IPS DF 19.7 (cell line): ENCODE results near the gene SLC24A3.

ENCODE experiments used
- DNase-seq: peaks from one replicate; pipeline ENCODE4 v3.0.0-alpha.2; 2013; ENCODE audit warnings: low read depth, low spot score

Gene SLC24A3

DNA sequence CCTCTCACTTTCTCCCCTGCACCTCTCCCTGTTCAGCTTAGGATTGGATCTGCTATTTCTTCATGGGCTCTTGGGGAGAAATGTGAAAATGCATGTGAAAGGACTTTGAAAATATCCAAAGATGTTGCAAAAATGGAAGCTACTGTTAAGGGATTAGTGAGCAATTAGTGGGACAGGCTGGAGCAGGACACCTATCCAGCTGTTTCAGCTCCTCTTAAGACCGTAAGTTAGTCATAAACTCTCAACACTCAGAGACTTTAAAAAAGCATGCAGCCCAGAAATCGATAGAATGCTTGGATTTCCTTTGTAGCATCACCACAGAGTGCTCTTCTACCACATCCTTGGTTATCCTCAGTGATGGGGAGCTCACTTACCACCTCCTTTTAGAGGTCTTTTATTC, 88.7 kb downstream of the SLC24A3 start:
- DNase-seq = no peak

- no peak for DNase-seq
Measured at GRCh38 chr20:19301843-19302242, 89.4 kb downstream of the SLC24A3 start.

GRCh38 chr20:19302714-19303113, 90.3 kb downstream of the SLC24A3 start:
- no peak for DNase-seq

DNA sequence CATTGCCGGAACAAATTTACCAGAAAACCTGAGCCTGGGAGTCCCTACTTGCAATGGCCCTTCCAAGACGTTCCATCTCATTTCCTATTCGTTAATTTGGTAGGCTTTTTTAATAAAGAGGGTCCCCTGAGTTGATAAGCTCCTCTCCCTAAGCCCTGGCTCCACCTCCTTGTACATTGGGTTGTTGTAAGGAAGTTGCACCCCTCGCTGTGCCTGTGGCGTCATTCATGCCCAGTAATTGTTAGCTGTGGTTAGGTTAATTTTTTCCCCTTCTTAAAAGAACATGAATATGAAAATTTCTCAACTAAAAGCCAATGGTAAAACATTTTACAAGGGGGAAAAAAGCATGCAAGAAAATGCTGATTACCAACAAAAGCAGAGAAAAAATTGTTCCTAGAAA, 91.9 kb downstream of the SLC24A3 start:
- DNase-seq = no peak

DNA sequence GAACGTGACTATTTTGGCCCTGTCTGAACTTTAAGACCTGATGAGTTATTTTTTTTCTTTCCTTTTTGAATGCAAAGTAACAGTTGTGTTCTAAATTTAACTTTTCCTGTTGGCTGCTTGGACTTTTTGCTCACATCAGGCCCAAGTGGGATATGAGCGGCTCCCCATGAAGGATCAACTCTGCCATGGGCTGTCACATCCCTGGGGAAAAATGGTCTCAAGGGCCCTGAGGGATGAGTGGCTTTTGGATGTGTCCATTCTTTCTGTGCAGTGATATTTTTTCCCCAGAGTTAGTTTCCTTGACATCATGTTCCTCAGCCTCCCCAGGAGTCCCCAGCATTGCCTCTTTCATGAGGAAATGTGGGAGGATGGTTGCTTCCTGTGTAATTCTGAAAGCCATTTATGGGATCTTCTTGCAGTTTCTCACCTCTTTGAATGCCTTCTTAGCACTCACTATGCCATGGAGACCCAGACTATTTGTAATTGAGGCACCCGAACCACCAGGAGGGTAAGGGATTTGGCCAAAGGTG, 92.5 kb downstream of the SLC24A3 start:
- DNase-seq = no peak

- no peak for DNase-seq
Measured at GRCh38 chr20:19308146-19308545, 95.7 kb downstream of the SLC24A3 start.

GRCh38 chr20:19310541-19310940, 98.1 kb downstream of the SLC24A3 start:
- DNase-seq = no peak

DNA sequence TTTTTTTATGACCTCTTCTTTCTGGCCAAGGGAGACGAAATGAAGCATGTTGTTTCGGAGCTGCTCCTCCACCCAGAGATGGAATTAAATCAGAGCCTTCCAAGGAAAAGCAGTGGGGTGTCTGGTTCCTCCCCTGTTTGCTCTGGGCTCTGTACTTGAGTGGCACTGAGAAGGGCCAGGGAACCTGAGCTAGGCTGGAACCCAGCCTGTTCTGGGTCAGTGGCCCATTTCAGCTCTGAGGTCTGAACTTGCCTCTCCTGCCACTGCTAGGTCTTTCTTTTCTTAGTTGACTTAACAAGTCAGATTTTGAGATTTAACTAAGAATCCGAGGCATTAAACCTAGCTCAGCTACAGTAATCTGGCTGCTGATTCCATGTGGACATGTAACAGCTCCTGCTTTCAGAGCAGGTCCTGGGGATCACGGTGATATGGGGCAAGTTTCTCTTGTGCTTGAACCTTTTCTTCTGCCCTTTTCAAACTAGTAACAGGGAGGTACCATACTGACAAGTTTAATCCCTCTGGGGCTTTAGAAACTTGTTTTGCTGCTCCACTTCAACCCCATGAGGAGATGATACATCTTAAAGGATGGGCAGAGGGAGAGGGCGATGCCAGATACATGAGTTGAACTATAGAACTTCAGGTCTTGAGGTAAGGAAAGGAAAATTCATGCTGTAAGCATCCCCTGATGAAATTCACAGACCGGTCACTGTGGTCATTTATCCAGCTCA, 101.1 kb downstream of the SLC24A3 start:
- no peak for DNase-seq

DNA sequence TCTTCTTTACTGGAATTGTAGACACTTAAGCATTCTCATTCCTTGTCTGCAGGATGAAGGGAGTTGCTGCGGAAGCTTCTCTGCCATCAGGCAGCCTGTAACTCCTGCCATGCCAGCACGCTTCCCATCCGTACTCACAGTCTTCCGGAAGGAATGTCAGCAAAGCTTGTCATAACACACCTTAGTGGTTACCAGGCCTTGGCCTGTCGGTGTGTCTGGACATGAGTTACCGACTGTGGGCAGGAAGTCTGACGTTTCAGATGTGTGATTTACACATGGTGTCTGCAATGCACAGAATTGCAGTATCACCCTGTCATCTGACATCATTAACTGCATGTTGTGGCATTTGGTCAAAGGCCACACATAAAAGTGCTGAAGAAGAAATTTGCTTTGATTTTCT, 102.2 kb downstream of the SLC24A3 start:
- no peak for DNase-seq

DNA sequence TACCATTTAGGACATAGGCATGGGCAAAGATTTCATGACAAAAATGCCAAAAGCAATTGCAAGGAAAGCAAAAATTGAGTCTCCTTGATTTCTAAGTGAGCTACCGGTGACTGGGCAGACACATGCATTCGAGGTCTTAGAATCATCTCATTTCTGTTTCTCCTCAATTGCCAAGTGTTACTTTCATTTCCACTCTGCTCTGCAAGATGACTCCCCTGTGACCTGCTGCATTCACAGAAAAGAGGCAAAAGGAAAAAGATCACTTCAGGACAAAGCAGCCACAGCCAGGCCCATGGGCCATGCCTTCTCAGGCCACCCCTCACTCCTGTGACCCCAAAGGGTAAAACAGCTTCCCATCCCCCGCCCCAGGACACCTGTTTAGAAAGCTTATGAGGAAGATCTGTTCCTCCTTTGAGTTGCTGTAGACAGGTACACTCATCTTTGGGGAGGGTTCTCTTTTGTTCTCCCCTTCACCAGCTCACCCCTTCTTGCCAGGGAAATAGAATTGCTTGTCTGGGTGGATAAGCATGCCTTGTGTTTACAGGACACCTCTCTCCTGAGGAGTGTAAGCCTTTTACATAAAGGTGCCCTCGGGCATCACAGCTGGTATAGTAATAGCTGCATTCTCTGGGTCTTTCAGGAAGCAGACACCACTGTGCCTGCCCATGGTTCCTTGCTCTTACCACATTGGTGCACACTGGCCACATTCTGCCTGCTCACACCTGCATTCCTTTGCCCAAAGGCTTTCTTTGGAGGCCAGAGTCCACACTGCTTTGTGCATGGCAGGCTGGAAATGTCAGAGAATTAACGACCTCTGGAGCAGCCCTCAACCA, 105.0 kb downstream of the SLC24A3 start:
- no peak for DNase-seq

DNA sequence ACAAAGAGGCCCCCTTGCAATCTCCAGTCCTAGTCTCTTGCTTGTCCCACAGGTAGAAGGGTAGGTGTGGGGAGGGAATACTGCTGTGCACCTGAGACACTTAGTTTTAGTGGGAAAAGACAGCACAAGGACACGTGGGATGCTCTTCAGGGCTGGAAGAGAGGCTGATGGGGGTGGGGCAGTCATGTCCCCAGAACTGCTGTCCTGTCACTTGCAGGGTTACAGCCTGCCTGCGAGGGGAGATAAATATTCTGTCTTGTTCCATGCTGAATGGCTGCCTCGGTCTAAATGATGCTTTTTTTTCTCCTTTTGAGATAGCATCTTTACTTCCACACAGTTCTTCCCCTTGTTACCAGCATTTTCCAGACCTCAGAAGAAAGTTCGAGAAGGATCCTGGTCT, 106.2 kb downstream of the SLC24A3 start:
- no peak for DNase-seq

- DNase-seq = no peak
Measured at GRCh38 chr20:19320005-19320404, 107.6 kb downstream of the SLC24A3 start.

DNA sequence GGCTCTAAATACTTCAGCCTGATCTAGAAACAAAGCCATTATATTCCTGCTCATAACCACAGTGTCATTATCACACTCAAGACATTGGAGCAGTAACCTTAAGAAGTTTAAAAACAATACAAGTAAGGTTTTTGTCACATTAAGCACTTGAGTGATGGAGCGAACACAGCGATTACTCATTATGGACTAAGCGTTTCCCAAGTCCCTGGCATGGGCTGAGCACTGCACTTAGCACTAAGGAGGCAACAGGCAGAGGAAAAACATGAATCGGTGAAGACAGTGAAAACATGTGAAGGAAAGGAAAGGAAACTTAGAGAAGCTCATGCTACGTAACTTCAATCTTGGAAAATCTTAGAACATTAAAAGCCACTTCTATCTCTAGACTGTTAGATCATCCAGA, 108.7 kb downstream of the SLC24A3 start:
- no peak for DNase-seq

DNA sequence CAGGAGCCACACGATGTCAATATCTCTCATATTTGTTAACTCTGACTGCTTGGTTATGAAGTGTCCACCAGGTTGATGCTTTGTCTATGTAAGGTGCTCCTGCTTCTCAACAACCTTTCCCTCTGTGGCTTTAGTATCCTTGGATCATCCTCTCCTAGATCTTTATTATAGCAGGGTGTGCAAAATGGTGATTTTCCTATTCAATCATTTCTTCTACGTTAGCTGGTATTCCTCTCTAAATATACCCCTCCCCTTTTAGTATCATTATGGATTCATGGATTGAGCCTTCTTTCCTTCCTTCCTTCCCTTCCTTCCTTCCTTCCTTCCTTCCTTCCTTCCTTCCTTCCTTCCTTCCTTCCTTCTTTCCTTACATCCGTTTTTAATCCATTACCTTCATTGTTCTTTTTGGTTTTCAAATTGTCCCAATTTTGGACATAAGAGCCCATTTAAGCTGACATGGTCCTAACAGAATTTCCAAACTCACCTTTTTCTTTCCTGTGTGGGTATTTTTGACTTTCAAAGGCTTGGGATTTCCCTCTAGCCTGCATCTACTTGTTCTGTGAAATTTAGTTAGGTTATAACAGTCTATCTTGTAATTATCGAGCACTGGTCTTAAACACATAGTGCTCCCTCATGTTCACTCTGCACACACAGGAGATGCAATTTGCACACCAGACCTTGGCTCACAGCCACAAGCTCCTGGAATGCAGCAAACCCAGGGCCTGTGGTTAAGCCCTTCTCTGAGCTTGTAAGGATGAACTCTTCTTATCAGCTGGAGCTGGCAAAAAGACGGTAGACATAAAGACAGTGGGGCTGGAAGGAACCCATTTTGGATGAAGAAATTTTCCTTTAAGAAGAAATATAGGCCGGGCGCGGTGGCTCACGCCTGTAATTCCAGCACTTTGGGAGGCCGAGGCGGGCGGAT, 109.9 kb downstream of the SLC24A3 start:
- no peak for DNase-seq

DNA sequence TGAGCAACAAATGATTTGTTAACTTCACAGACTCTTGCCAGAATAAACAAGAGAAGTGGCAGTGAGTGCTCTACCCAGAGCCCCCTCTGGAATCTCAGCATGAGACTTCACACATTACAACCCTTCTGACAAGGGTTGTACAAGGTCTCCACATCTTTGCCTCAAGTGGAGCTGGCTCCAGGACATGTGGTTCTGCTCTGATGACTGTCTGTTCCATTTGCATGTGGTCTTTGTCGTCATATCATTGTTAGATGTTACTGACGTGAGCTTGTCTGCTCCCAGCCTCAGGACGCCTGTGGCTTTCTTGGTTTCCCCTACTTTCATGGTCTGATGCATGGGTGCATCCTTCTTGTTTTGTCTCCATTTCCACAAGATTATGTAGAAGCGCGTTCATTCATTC, 115.0 kb downstream of the SLC24A3 start:
- DNase-seq = no peak

- no peak for DNase-seq
Measured at GRCh38 chr20:19328676-19329075, 116.2 kb downstream of the SLC24A3 start.

- no peak for DNase-seq
Measured at GRCh38 chr20:19330038-19330437, 117.6 kb downstream of the SLC24A3 start.

DNA sequence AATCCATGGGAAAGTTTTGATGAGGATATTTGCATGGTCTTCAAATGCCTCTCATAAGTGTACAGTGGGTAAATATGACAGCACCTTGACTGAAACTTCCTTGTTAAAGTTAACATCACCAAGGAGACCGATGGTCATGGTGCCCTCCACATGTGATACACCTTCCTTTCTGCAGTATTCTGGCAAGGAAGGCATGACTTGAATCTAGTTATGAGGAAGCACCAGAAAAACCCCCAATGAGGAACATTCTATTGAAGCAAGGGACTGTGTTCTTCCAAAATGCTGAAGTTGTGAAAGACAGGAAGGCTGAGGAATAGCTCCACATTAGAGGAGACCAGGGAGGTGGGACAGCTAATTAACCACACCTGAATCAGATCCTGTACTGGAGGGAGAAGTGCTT, 118.3 kb downstream of the SLC24A3 start:
- no peak for DNase-seq

DNA sequence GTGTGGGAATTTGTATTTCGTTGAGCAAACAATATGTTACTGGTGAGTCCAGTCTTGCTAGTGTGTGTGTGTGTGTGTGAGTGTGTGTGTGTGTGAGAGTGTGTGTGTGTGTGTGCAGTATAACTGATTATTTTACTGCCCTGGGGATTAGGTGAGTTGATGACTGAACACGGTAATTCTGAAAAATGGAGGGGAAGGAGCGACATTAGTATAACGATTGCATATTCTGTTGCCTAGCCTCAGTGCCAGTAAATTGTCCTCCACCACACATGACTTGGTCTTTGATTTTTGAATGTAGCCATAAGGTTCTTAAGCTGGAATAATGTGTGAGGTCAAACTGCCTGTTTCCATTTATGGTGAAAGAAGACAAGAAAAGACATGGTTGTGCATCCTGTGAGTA, 121.1 kb downstream of the SLC24A3 start:
- no peak for DNase-seq

DNA sequence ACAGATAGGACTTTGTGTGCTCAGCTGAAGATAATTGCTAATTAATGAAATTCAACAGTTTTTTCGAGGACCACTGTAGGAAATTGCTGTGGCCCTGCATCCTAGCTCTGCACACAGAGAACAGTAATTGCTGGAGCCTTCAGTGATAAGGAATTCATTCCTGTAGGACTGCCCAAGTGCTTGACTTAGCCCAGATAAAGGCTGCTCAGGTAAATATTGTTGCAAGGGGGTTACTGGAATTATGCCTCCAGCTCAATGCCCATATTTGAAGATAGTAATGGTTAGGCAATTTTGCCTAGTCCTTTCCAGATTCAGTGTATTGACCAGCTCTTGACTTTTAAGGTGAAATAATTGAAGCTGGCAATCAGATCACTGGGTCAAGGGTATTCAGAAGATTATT, 122.9 kb downstream of the SLC24A3 start:
- DNase-seq = no peak

GRCh38 chr20:19335916-19336315, 123.5 kb downstream of the SLC24A3 start:
- DNase-seq = no peak

DNA sequence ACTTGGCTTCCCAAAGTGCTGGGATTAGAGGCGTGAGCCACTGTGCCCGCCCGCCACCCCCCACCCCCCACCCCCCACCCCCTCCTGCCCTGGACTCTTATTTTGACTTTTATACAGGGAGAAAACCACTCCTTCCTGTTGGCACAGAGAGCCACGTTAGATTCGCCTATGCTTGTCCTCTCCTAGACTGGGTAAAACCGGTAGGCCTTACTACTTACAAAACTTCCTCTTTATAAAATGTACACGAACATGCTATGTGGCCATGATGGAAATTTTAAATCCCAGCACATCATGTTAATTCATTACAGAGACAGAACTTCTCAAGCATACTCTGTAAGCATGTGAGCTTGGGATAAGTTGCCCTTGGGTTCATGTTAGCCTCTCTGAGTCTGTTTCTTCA, 124.2 kb downstream of the SLC24A3 start:
- no peak for DNase-seq
